K562 (cell line): ENCODE measurements around the gene DTNBP1. TPM values are rescaled to one million over a fixed set of nuclear protein-coding genes. Genes with fewer than 3 reads are reported as not detected.

Experiments used
- ARID4B ChIP-seq: sonication (generic); formaldehyde crosslinking; IDR thresholded peaks from 2 replicates; pipeline ENCODE4 v1.8.0; 2022; ENCODE audit warnings: mild to moderate bottlenecking, missing genetic modification reagents
- ATF1 ChIP-seq, 2 experiments: fragments of 450-650 bp in 1 of 2; IDR thresholded peaks; 2 replicates each; pipeline ENCODE4 v1.6.1; 2016; ENCODE audit warnings: missing compliant biosample characterization in 1 of 2, missing genetic modification characterization in 1 of 2
- C11orf30 ChIP-seq: fragments of 450-650 bp; IDR thresholded peaks from 2 replicates; pipeline ENCODE4 v1.6.1; 2016; ENCODE audit warnings: low read depth, mild to moderate bottlenecking
- CBX1 ChIP-seq: sonication (generic); IDR thresholded peaks from 2 replicates; pipeline ENCODE4 v1.6.1; 2016; ENCODE audit warnings: antibody characterized with exemption, low read depth, mild to moderate bottlenecking
- CLOCK ChIP-seq: fragments of 250-450 bp; sonication (Bioruptor Pico); IDR thresholded peaks from 2 replicates; pipeline ENCODE4 v1.4.0; 2020; ENCODE audit warnings: mild to moderate bottlenecking, moderate library complexity, borderline replicate concordance
- CREM ChIP-seq: IDR thresholded peaks from 2 replicates; pipeline ENCODE4 v1.6.1; 2014; ENCODE audit warnings: antibody characterized with exemption, low read depth
- HMG20B ChIP-seq: fragments of 250-450 bp; sonication (Bioruptor Pico); IDR thresholded peaks from 2 replicates; pipeline ENCODE4 v1.5.0; 2021; ENCODE audit warnings: mild to moderate bottlenecking
- MAFF ChIP-seq: IDR thresholded peaks from 2 replicates; pipeline ENCODE4 v1.6.1; 2012; ENCODE audit warnings: low read length, improper control_type of control experiment
- MITF ChIP-seq: IDR thresholded peaks from 2 replicates; pipeline ENCODE4 v1.6.1; 2014; ENCODE audit warnings: antibody characterized with exemption
- MXD1 ChIP-seq: fragments of 250-450 bp; sonication (Bioruptor Pico); IDR thresholded peaks from 2 replicates; pipeline ENCODE4 v1.8.0; 2021; ENCODE audit warnings: borderline replicate concordance, mild to moderate bottlenecking, moderate library complexity; ENCODE audit not compliant: poor library complexity, severe bottlenecking
- NCOR1 ChIP-seq: fragments of 450-650 bp; IDR thresholded peaks from 2 replicates; pipeline ENCODE4 v1.6.1; 2016; ENCODE audit warnings: mild to moderate bottlenecking, moderate library complexity
- PML ChIP-seq: IDR thresholded peaks from 2 replicates; pipeline ENCODE4 v1.6.1; 2012; ENCODE audit warnings: low read length, inconsistent platforms
- POLR2B ChIP-seq: fragments of 450-650 bp; IDR thresholded peaks from 2 replicates; pipeline ENCODE4 v1.6.1; 2018; ENCODE audit warnings: low read depth; ENCODE audit not compliant: partially characterized antibody
- SPI1 ChIP-seq: IDR thresholded peaks from 2 replicates; pipeline ENCODE4 v1.6.1; 2011; ENCODE audit warnings: low read depth, low read length, control low read depth, borderline replicate concordance
- STAG1 ChIP-seq: sonication (generic); formaldehyde crosslinking; IDR thresholded peaks from 2 replicates; pipeline ENCODE4 v1.5.0; 2020; ENCODE audit warnings: missing genetic modification reagents, borderline replicate concordance
- TARDBP ChIP-seq: fragments of 450-650 bp; IDR thresholded peaks from 2 replicates; pipeline ENCODE4 v1.6.1; 2016
- ZNF12 ChIP-seq: sonication (generic); formaldehyde crosslinking; IDR thresholded peaks from 2 replicates; pipeline ENCODE4 v1.4.0; 2020; ENCODE audit warnings: mild to moderate bottlenecking, missing genetic modification reagents
- ZNF449 ChIP-seq: fragments of 250-450 bp; sonication (Bioruptor Pico); IDR thresholded peaks from 2 replicates; pipeline ENCODE4 v1.8.0; 2022; ENCODE audit warnings: moderate library complexity, mild to moderate bottlenecking, inconsistent platforms
- polyA plus RNA-seq, 8 experiments: library from polyadenylated mRNA; depleted of rRNA in 4 of 8; stranded (reverse) in 5 of 8; unstranded in 3 of 8; fragments of >200 nt; fragmentation: Nextera tagmentation in 2 of 8; fragmentation: Illumina TruSeq in 1 of 8; extraction: Ambion mirVana in 2 of 8; extraction: Trizol in 1 of 8; gene quantifications; 2 replicates each; pipeline versions ENCODE4 v1.2.1 to v1.2.3, GENCODE V29; 2011 to 2014; ENCODE audit warnings: inconsistent platforms in 1 of 8, missing spikeins in 1 of 8
- total RNA-seq, 7 experiments: library from RNA; depleted of rRNA in 6 of 7; stranded (reverse); fragments of >200 nt in 6 of 7; fragmentation: Illumina TruSeq in 2 of 7; extraction: Trizol in 2 of 7; gene quantifications; 2 replicates each; pipeline versions ENCODE4 v1.2.1 to v1.2.3, GENCODE V29; 2011 to 2021; ENCODE audit warnings: low replicate concordance in 1 of 7

DTNBP1 gene
- total and polyA plus RNA-seq, 9 of the 15 experiments (the other 6 are each of a cell fraction or from before 2014, with no cell fraction given), result 16.7 to 54.5 (median 21.4) TPM

GRCh38 chr6:15491255-15491985 lies 171.4 kb downstream of the DTNBP1 start (continued):
- TF ChIP-seq CLOCK (CRISPR knock-in tag), result no peak
- TF ChIP-seq MAFF, result no peak; the same call in 1 of the 2 replicates
- TF ChIP-seq PML, result no peak
- no peak for TF ChIP-seq ZNF449 (CRISPR knock-in tag)
- peak; percentile 70 for TF ChIP-seq C11orf30
- TF ChIP-seq STAG1, result peak; percentile 92
- TF ChIP-seq HMG20B, result no peak
- no peak for TF ChIP-seq ATF1 (CRISPR knock-in tag; IDR thresholded peaks at IDR 0.05)
- TF ChIP-seq ATF1 (tag; IDR thresholded peaks at IDR 0.05), result peak; percentile 41; the same call in 1 of the 2 replicates
- TF ChIP-seq CREM, result peak; percentile 46; the same call in 1 of the 2 replicates
- TF ChIP-seq ZNF12 (CRISPR knock-in tag), result no peak
- no peak for TF ChIP-seq POLR2B
- no peak for TF ChIP-seq CBX1
- TF ChIP-seq NCOR1, result no peak
- TF ChIP-seq MXD1 (CRISPR knock-in tag), result no peak
- TF ChIP-seq ARID4B, result no peak
- TF ChIP-seq SPI1, result no peak
- no peak for TF ChIP-seq MITF
- TF ChIP-seq TARDBP, result no peak
